ENCODE results near the gene POLK. TPM values are rescaled to one million over a fixed set of nuclear protein-coding genes. Genes with fewer than 3 reads are reported as not detected.

POLK gene
- total and polyA plus RNA-seq, 5 donors from 2014 or later, result 19.8 to 33.6 (median 24.1) TPM

DNA sequence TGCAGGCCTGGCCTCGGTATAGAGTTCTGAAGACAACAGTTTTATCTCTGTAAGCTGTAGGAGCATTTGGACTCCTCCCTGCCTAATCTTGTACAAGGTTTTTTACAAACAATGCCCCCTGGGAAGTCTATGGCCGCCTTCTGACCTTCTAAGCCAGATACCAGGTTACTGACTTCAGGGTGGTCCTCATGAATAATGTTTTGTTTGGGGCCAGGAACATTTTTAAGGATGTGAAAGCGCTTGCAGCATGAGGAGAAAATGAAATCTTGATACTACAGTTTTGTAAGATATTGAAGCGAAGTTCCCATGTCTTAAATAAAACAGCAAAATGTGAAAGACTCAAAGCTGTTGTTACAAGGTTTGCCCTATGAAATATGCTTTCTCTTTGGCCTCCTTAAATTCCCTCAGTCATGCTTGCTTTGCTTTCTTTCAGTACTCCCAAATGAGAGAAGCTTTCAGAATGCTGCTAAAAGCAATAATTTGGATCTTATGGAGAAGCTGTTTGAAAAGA lies 104.7 kb downstream of the POLK start:
- H3K27ac Mint-ChIP-seq, result peak overlapping the region in 1 of 3 donors; percentile 13
- no peaks in the 10 kb centered on the region for H3K36me3 Mint-ChIP-seq
- H3K27ac ChIP-seq (ENCODE audit: insufficient read depth, low read length, poor library complexity, severe bottlenecking), result no peak overlapping the region
- no peaks in the 10 kb centered on the region for H3K27me3 Mint-ChIP-seq
- no peak overlapping the region for H3K4me3 Mint-ChIP-seq
- no peaks in the 10 kb centered on the region for H3K9me3 Mint-ChIP-seq
- H3K36me3 ChIP-seq (ENCODE audit: control insufficient read depth, insufficient read depth, low read length), result no peaks in the 10 kb centered on the region
- H3K27me3 ChIP-seq (ENCODE audit: control insufficient read depth, insufficient read depth, low read length), result peaks cover 4% of the 10 kb centered on the region
- ATAC-seq (ENCODE audit: low read depth in 2 of 2), result no peak
- H3K9me3 ChIP-seq (ENCODE audit: control insufficient read depth in 2 of 2, low read length in 2 of 2), result no peaks in the 10 kb centered on the region
- H3K4me1 Mint-ChIP-seq, result peaks cover 0 to 5% (median 1%) of the 10 kb centered on the region in 4 donors
- no peak overlapping the region for H3K4me3 ChIP-seq (ENCODE audit: low read depth, low read length)
- H3K4me1 ChIP-seq (ENCODE audit: control insufficient read depth, insufficient read depth, low read length, poor library complexity, severe bottlenecking), result peaks cover 6% of the 10 kb centered on the region
- no peak for DNase-seq

DNA sequence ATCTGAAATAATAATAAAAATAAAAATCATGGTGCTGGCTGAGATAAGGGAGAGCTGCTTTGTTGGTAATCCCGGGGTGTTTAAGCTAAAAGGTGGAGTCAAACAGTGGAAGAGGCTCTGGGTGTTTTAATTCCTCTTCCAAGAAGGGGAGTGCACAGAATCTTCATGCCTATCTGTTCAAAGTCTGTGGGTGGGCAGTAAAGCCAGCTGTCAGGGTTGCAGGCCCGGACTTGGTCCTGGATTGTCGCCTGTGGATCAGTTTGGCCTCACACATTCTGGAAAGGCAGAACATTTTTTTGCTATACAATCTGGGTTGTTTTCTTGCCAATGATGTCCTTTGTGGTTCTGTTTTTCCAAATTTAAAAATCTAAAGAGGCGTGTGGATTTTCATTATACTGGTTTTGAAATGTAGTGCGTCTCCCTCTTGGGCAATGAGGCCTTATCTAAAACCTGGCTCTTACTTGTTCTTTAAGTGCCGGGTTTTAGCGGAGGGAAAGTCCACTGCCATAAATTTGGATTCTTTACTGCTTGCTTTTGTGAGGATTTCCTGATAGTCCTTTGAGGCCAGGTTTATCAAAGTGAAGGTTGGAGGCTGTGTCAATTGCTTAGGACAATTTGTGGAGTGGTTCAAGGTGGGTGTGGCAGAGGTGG lies 105.4 kb downstream of the POLK start:
- Mint-ChIP-seq H3K27me3 (no peaks in the 10 kb centered on the region), H3K4me3 (no peak overlapping the region), H3K36me3 (no peaks in the 10 kb centered on the region), H3K4me1 (peaks cover 0 to 5% (median 0%) of the 10 kb centered on the region in 4 donors), H3K9me3 (no peaks in the 10 kb centered on the region), H3K27ac (peak overlapping the region in 1 of 3 donors; percentile 13)
- DNase-seq (no peak), ATAC-seq (ENCODE audit: low read depth in 2 of 2) (no peak)
- Histone ChIP-seq H3K4me1 (ENCODE audit: control insufficient read depth, insufficient read depth, low read length, poor library complexity, severe bottlenecking) (no peaks in the 10 kb centered on the region), H3K36me3 (ENCODE audit: control insufficient read depth, insufficient read depth, low read length) (no peaks in the 10 kb centered on the region), H3K27ac (ENCODE audit: insufficient read depth, low read length, poor library complexity, severe bottlenecking) (no peak overlapping the region), H3K9me3 (ENCODE audit: control insufficient read depth in 2 of 2, low read length in 2 of 2) (no peaks in the 10 kb centered on the region), H3K27me3 (ENCODE audit: control insufficient read depth, insufficient read depth, low read length) (peaks cover 2% of the 10 kb centered on the region), H3K4me3 (ENCODE audit: low read depth, low read length) (no peak overlapping the region)

DNA sequence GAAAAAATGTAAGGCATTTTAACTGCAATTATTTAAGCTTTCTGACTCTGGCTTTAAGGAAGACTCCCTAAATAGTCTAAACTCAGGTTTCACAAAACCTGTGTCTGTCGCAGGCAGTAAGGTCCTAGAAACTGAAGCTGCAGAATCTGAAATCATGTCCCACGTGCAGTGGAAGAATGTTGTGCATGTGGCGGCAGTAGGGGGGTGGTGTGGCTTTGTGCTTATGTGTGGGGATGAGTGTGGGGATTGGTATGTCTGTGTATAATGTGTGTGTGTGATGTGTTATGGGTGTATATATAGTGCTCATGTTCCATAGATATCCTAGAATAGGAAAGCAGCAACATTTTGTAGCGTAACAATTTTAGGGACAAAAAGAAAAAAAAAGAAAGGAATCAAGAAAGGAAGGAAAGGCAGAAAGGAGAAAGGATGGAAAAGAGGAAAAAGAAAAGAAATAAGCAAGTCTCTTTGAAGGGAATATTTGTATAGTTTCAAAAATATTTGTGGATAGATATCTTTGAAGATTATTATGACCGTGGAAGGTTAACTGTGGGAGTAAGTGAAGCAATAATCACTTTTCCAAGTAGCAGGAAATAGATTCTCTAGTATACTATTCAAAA lies 106.2 kb downstream of the POLK start:
- H3K4me1 Mint-ChIP-seq, result peaks cover 0 to 5% (median 0%) of the 10 kb centered on the region in 4 donors
- Histone ChIP-seq H3K27me3 (ENCODE audit: control insufficient read depth, insufficient read depth, low read length) (no peaks in the 10 kb centered on the region), H3K4me1 (ENCODE audit: control insufficient read depth, insufficient read depth, low read length, poor library complexity, severe bottlenecking) (no peaks in the 10 kb centered on the region), H3K9me3 (ENCODE audit: control insufficient read depth in 2 of 2, low read length in 2 of 2) (no peaks in the 10 kb centered on the region), H3K27ac (ENCODE audit: insufficient read depth, low read length, poor library complexity, severe bottlenecking) (no peak overlapping the region), H3K36me3 (ENCODE audit: control insufficient read depth, insufficient read depth, low read length) (no peaks in the 10 kb centered on the region), H3K4me3 (ENCODE audit: low read depth, low read length) (no peak overlapping the region)
- H3K4me3 Mint-ChIP-seq, result no peak overlapping the region
- H3K27me3 Mint-ChIP-seq, result no peaks in the 10 kb centered on the region
- DNase-seq (no peak), ATAC-seq (ENCODE audit: low read depth in 2 of 2) (no peak)
- no peak overlapping the region for H3K27ac Mint-ChIP-seq
- no peaks in the 10 kb centered on the region for H3K36me3 Mint-ChIP-seq
- no peaks in the 10 kb centered on the region for H3K9me3 Mint-ChIP-seq

DNA sequence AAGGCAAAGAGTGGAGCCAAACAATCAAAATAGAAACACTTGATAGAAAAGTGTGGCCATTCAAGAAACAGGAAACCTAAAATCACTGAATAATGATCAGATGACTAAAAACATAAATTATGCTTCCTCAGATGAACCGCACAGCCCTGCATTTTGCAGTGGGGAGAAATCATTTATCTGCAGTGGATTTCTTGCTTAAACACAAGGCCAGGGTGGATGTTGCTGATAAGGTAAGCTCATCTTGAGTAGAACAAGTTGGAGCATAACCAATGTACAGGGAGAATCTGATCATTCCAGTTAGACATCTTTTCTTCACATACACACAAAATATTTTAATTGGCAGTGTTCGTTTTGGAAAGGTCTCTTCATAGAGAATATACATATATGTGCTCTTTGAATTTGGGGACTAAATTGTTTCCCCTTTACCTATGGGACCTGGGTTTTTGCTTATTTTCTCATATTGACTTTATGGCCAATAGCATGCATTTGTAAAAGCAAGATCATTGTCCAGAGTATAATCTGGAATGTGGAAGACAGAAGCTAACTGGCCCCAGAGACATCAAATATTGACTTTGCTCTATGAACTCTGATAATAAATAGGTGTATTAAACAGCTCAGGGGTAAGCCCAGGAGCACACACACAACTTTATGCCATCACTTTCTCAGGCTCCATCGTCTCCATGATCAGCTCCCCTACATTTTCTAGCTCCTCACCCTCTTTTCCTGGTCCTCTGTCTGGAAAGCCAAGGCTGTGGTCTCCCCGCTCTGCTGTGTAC lies 108.7 kb downstream of the POLK start:
- no peak overlapping the region for H3K27ac ChIP-seq (ENCODE audit: insufficient read depth, low read length, poor library complexity, severe bottlenecking)
- H3K4me1 ChIP-seq (ENCODE audit: control insufficient read depth, insufficient read depth, low read length, poor library complexity, severe bottlenecking), result no peaks in the 10 kb centered on the region
- no peak overlapping the region for H3K27ac Mint-ChIP-seq
- no peak overlapping the region for H3K4me3 ChIP-seq (ENCODE audit: low read depth, low read length)
- peaks cover 0 to 5% (median 0%) of the 10 kb centered on the region in 4 donors for H3K4me1 Mint-ChIP-seq
- no peaks in the 10 kb centered on the region for H3K36me3 ChIP-seq (ENCODE audit: control insufficient read depth, insufficient read depth, low read length)
- no peaks in the 10 kb centered on the region for H3K9me3 ChIP-seq (ENCODE audit: control insufficient read depth in 2 of 2, low read length in 2 of 2)
- DNase-seq (no peak), ATAC-seq (ENCODE audit: low read depth in 2 of 2) (no peak)
- no peaks in the 10 kb centered on the region for H3K27me3 ChIP-seq (ENCODE audit: control insufficient read depth, insufficient read depth, low read length)
- H3K27me3 Mint-ChIP-seq, result no peaks in the 10 kb centered on the region
- H3K36me3 Mint-ChIP-seq, result no peaks in the 10 kb centered on the region
- H3K9me3 Mint-ChIP-seq, result no peaks in the 10 kb centered on the region
- no peak overlapping the region for H3K4me3 Mint-ChIP-seq

DNA sequence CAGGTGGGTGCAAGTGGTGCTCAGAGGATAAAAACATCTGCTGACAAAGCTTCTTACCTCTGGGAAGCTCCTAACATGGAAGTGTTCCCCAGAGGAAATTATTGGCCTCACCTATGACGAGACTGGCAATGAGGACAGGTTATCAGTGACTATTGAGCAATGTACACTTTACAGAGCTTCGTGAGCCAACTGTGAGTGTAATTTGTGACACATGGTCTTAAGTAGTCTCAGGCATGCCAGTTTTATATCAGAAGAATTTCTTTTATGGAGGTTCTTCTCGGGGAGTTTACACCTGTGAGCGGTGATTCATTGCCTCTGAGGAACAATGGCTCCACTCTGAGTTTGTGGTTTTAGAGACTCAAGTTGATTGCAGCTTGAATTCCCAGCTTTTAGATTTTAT lies 110.9 kb downstream of the POLK start:
- Histone ChIP-seq H3K4me1 (ENCODE audit: control insufficient read depth, insufficient read depth, low read length, poor library complexity, severe bottlenecking) (no peaks in the 10 kb centered on the region), H3K36me3 (ENCODE audit: control insufficient read depth, insufficient read depth, low read length) (no peaks in the 10 kb centered on the region), H3K4me3 (ENCODE audit: low read depth, low read length) (no peak overlapping the region), H3K27me3 (ENCODE audit: control insufficient read depth, insufficient read depth, low read length) (no peaks in the 10 kb centered on the region), H3K27ac (ENCODE audit: insufficient read depth, low read length, poor library complexity, severe bottlenecking) (no peak overlapping the region), H3K9me3 (ENCODE audit: control insufficient read depth in 2 of 2, low read length in 2 of 2) (no peaks in the 10 kb centered on the region)
- H3K9me3 Mint-ChIP-seq, result no peaks in the 10 kb centered on the region
- H3K27me3 Mint-ChIP-seq, result no peaks in the 10 kb centered on the region
- no peak overlapping the region for H3K4me3 Mint-ChIP-seq
- no peaks in the 10 kb centered on the region for H3K36me3 Mint-ChIP-seq
- DNase-seq, result no peak
- H3K27ac Mint-ChIP-seq, result no peak overlapping the region
- peaks cover 0 to 9% (median 6%) of the 10 kb centered on the region in 4 donors for H3K4me1 Mint-ChIP-seq
- ATAC-seq (ENCODE audit: low read depth in 2 of 2), result no peak

DNA sequence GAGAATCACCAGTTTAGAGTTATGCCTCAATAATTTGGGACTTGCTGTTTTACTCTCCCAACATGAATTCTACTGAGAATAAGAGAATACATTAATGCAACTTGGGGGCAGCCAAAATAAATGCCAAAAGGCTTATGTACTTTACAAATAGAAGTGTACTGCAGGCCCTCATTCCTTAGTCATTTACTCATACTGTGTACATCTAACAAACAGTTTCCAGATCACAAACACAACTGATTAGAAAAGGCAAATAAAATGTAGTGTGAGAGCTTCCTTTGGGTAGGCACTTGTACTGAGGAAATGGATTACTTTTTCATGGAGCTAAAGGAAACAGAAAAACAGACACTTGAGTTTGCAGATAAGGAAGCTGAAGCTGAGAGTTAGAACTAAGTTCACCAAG lies 112.2 kb downstream of the POLK start:
- peaks cover 0 to 9% (median 6%) of the 10 kb centered on the region in 4 donors for H3K4me1 Mint-ChIP-seq
- no peak for ATAC-seq (ENCODE audit: low read depth in 2 of 2)

DNA sequence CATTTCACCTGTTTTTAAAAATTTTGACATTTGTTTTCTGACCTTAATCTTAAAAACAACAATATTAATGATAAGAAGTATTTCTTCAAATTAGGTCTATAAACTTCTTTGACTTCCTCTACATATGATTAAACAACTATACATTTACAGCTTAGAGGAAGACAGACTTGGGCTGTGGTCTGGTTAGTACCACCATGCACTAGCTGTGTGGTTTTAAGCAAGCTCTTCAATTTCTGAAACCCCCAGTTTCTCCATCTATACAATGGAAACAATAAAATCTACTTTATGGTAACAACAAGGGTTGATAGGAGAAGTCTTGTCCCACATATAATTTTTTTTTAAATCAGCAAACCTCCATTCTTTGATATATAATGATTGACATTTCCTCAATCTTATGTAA lies 115.3 kb downstream of the POLK start:
- ATAC-seq (ENCODE audit: low read depth in 2 of 2) (no peak), DNase-seq (no peak)
- no peaks in the 10 kb centered on the region for H3K9me3 Mint-ChIP-seq
- no peak overlapping the region for H3K27ac ChIP-seq (ENCODE audit: insufficient read depth, low read length, poor library complexity, severe bottlenecking)
- H3K27ac Mint-ChIP-seq, result no peak overlapping the region
- H3K36me3 Mint-ChIP-seq, result no peaks in the 10 kb centered on the region
- H3K4me3 Mint-ChIP-seq, result no peak overlapping the region
- H3K36me3 ChIP-seq (ENCODE audit: control insufficient read depth, insufficient read depth, low read length), result no peaks in the 10 kb centered on the region
- no peaks in the 10 kb centered on the region for H3K4me1 ChIP-seq (ENCODE audit: control insufficient read depth, insufficient read depth, low read length, poor library complexity, severe bottlenecking)
- H3K27me3 ChIP-seq (ENCODE audit: control insufficient read depth, insufficient read depth, low read length), result no peaks in the 10 kb centered on the region
- no peak overlapping the region for H3K4me3 ChIP-seq (ENCODE audit: low read depth, low read length)
- no peaks in the 10 kb centered on the region for H3K27me3 Mint-ChIP-seq
- peaks cover 0 to 9% (median 4%) of the 10 kb centered on the region in 4 donors for H3K4me1 Mint-ChIP-seq
- no peaks in the 10 kb centered on the region for H3K9me3 ChIP-seq (ENCODE audit: control insufficient read depth in 2 of 2, low read length in 2 of 2)

More for the DNA sequence above, 112.2 kb downstream of the POLK start:
- H3K27ac ChIP-seq (ENCODE audit: insufficient read depth, low read length, poor library complexity, severe bottlenecking), result no peak overlapping the region
- H3K36me3 ChIP-seq (ENCODE audit: control insufficient read depth, insufficient read depth, low read length), result no peaks in the 10 kb centered on the region
- Mint-ChIP-seq H3K9me3 (no peaks in the 10 kb centered on the region), H3K36me3 (no peaks in the 10 kb centered on the region), H3K4me3 (no peak overlapping the region), H3K27ac (no peak overlapping the region), H3K27me3 (no peaks in the 10 kb centered on the region)
- H3K9me3 ChIP-seq (ENCODE audit: control insufficient read depth in 2 of 2, low read length in 2 of 2), result no peaks in the 10 kb centered on the region
- H3K27me3 ChIP-seq (ENCODE audit: control insufficient read depth, insufficient read depth, low read length), result no peaks in the 10 kb centered on the region
- H3K4me3 ChIP-seq (ENCODE audit: low read depth, low read length), result no peak overlapping the region
- DNase-seq, result no peak
- no peaks in the 10 kb centered on the region for H3K4me1 ChIP-seq (ENCODE audit: control insufficient read depth, insufficient read depth, low read length, poor library complexity, severe bottlenecking)
